IMR-90 (cell line): ENCODE measurements around the gene PDLIM5. TPM values are rescaled to one million over a fixed set of nuclear protein-coding genes. Genes with fewer than 3 reads are reported as not detected.

ENCODE experiments used
- ATAC-seq: fragments of 200-7000 bp; cut with Tn5 transposase; 2 replicates; pipeline ENCODE4 v1.9.1; 2020; ENCODE audit warnings: low read depth, mild to moderate bottlenecking, moderate library complexity
- BruUV-seq: library from RNA; stranded (reverse); fragments of 400-500 nt; replicated peaks from 2 replicates; lab custom pipeline; 2021; lab: Mats Ljungman, UMichigan
- CTCF ChIA-PET: fragments of 300-600 bp; formaldehyde crosslinking; extraction: SDS; loops from one replicate; lab custom pipeline; 2021; ENCODE audit warnings: antibody characterized with exemption; lab: Yijun Ruan, JAX
- POLR2A ChIA-PET: fragments of 300-600 bp; sonication (Branson Sonifier 250); formaldehyde crosslinking; loops from one replicate; lab custom pipeline; 2022; ENCODE audit warnings: antibody characterized with exemption; ENCODE audit not compliant: unreplicated experiment; lab: Charles Lee
- DNase-seq: peaks from one replicate; pipeline ENCODE4 v3.0.0; 2013
- H2AFZ ChIP-seq: replicated peaks from 2 replicates; pipeline ENCODE3; 2013; ENCODE audit warnings: low read length, mild to moderate bottlenecking; ENCODE audit not compliant: poor library complexity
- H2AK5ac ChIP-seq: 2 replicates; pipeline ENCODE4 v1.6.1; 2013; ENCODE audit warnings: low read depth, low read length, inconsistent platforms
- H2AK9ac ChIP-seq: replicated peaks from 2 replicates; pipeline ENCODE3; 2013; ENCODE audit warnings: mild to moderate bottlenecking, low read depth, low read length, moderate library complexity; ENCODE audit not compliant: poor library complexity
- H2BK120ac ChIP-seq: 2 replicates; pipeline ENCODE4 v1.6.1; 2013; ENCODE audit warnings: low read depth, low read length, inconsistent platforms
- H2BK15ac ChIP-seq: 3 replicates; pipeline ENCODE4 v1.6.1; 2013; ENCODE audit warnings: low read depth, low read length, inconsistent platforms
- H2BK20ac ChIP-seq: 2 replicates; pipeline ENCODE4 v1.6.1; 2013; ENCODE audit warnings: low read depth, mild to moderate bottlenecking, inconsistent platforms, low read length, moderate library complexity
- H2BK5ac ChIP-seq: 2 replicates; pipeline ENCODE4 v1.6.1; 2013; ENCODE audit warnings: mild to moderate bottlenecking, low read depth, low read length, inconsistent platforms; ENCODE audit not compliant: poor library complexity, severe bottlenecking
- H3K14ac ChIP-seq: replicated peaks from 2 replicates; pipeline ENCODE4 v1.6.1; 2013; ENCODE audit warnings: low read depth, low read length, inconsistent platforms
- H3K18ac ChIP-seq: 2 replicates; pipeline ENCODE4 v1.6.1; 2013; ENCODE audit warnings: low read depth, low read length, control low read depth
- H3K23ac ChIP-seq: 2 replicates; pipeline ENCODE4 v1.6.1; 2013; ENCODE audit warnings: low read depth, low read length, inconsistent platforms
- H3K27ac ChIP-seq: 2 replicates; pipeline ENCODE4 v1.5.1; 2013; ENCODE audit warnings: mild to moderate bottlenecking, control low read depth, low read length; ENCODE audit not compliant: insufficient read depth
- H3K27me3 ChIP-seq: 2 replicates; pipeline ENCODE4 v1.6.1; 2013; ENCODE audit warnings: low read length; ENCODE audit not compliant: control insufficient read depth, insufficient read depth
- H3K36me3 ChIP-seq: 2 replicates; pipeline ENCODE4 v1.6.1; 2013; ENCODE audit warnings: low read length, mixed read lengths; ENCODE audit not compliant: control insufficient read depth, insufficient read depth
- H3K4ac ChIP-seq: 2 replicates; pipeline ENCODE4 v1.6.1; 2013; ENCODE audit warnings: low read depth, low read length, inconsistent platforms
- H3K4me1 ChIP-seq: 2 replicates; pipeline ENCODE4 v1.6.1; 2013; ENCODE audit warnings: low read length, mixed read lengths; ENCODE audit not compliant: control insufficient read depth, insufficient read depth
- H3K4me2 ChIP-seq: 2 replicates; pipeline ENCODE4 v1.6.1; 2013; ENCODE audit warnings: low read depth, mild to moderate bottlenecking, control low read depth, low read length, moderate library complexity
- H3K4me3 ChIP-seq: 2 replicates; pipeline ENCODE4 v1.5.1; 2013; ENCODE audit warnings: low read depth, mild to moderate bottlenecking, control low read depth, low read length, moderate library complexity; ENCODE audit not compliant: insufficient read depth
- H3K56ac ChIP-seq: 2 replicates; pipeline ENCODE4 v1.6.1; 2013; ENCODE audit warnings: low read length, inconsistent platforms; ENCODE audit not compliant: insufficient read depth; ENCODE audit errors: extremely low read depth
- H3K79me1 ChIP-seq, 2 experiments: 2 replicates each; pipeline ENCODE4 v1.6.1; 2013; ENCODE audit warnings: low read length in 2 of 2, inconsistent platforms in 1 of 2, low read depth in 1 of 2
- H3K9ac ChIP-seq: 2 replicates; pipeline ENCODE4 v1.6.1; 2013; ENCODE audit warnings: low read depth, low read length, control low read depth
- H3K9me1 ChIP-seq: 2 replicates; pipeline ENCODE4 v1.6.1; 2013; ENCODE audit warnings: low read length, inconsistent platforms; ENCODE audit not compliant: insufficient read depth
- H3K9me3 ChIP-seq: 2 replicates; pipeline ENCODE4 v1.6.1; 2013; ENCODE audit warnings: low read length; ENCODE audit not compliant: control insufficient read depth, insufficient read depth
- H4K20me1 ChIP-seq: 2 replicates; pipeline ENCODE4 v1.6.1; 2013; ENCODE audit warnings: low read length, inconsistent platforms; ENCODE audit not compliant: insufficient read depth
- H4K5ac ChIP-seq: 2 replicates; pipeline ENCODE4 v1.6.1; 2013; ENCODE audit warnings: mild to moderate bottlenecking, low read depth, low read length, control low read depth
- H4K8ac ChIP-seq, 2 experiments: 2 replicates each; pipeline ENCODE4 v1.6.1; 2013; ENCODE audit warnings: low read depth in 2 of 2, low read length in 2 of 2, control low read depth in 1 of 2, inconsistent platforms in 1 of 2
- H4K91ac ChIP-seq: 2 replicates; pipeline ENCODE4 v1.6.1; 2013; ENCODE audit warnings: low read depth, low read length, inconsistent platforms; ENCODE audit not compliant: insufficient read depth
- CHD1 ChIP-seq: IDR thresholded peaks from 2 replicates; pipeline ENCODE4 v1.6.1; 2012; ENCODE audit warnings: low read depth, low read length, improper control_type of control experiment
- CTCF ChIP-seq: conservative IDR thresholded peaks from 2 replicates; pipeline ENCODE4 v1.5.1; 2012; ENCODE audit warnings: mild to moderate bottlenecking, low read depth, low read length, improper control_type of control experiment
- MXI1 ChIP-seq: IDR thresholded peaks from 2 replicates; pipeline ENCODE4 v1.6.1; 2012; ENCODE audit warnings: low read depth, mild to moderate bottlenecking, low read length, moderate library complexity, borderline replicate concordance
- NFE2L2 ChIP-seq: fragments of 150-350 bp; IDR thresholded peaks from 2 replicates; pipeline ENCODE4 v1.6.1; 2016; ENCODE audit warnings: low read depth, mild to moderate bottlenecking, low read length
- POLR2A ChIP-seq: IDR thresholded peaks from 2 replicates; pipeline ENCODE4 v1.6.1; 2012; ENCODE audit warnings: mild to moderate bottlenecking, low read depth, low read length
- RCOR1 ChIP-seq: IDR thresholded peaks from 2 replicates; pipeline ENCODE4 v1.6.1; 2012; ENCODE audit warnings: mild to moderate bottlenecking, low read length, improper control_type of control experiment; ENCODE audit not compliant: insufficient replicate concordance
- SMC3 ChIP-seq: fragments of 150-350 bp; IDR thresholded peaks from 2 replicates; pipeline ENCODE4 v1.6.1; 2016; ENCODE audit warnings: low read depth, mild to moderate bottlenecking, antibody characterized with exemption, low read length, moderate library complexity
- WGBS, 2 experiments: methylation state at CpG; one replicate each; pipeline versions ENCODE4 v1.1.5 to v1.1.7; 2013; ENCODE audit warnings: missing lambda C conversion rate in 2 of 2; ENCODE audit not compliant: insufficient read length in 1 of 2; ENCODE audit errors: extremely low coverage in 2 of 2; 5-methylcytosine and 5-hydroxymethylcytosine counted together
- dilution Hi-C: fragments of 300-500 bp; cut with HindIII; formaldehyde crosslinking; loops from one replicate; pipeline ENCODE4 v1.14.3; 2018; ENCODE audit warnings: low sequenced_read_pairs; ENCODE audit not compliant: unreplicated experiment
- in situ Hi-C: fragments of 300-500 bp; cut with MboI; formaldehyde crosslinking; loops from 3 replicates; pipeline ENCODE4 v1.14.3; 2019; ENCODE audit warnings: low sequenced_read_pairs, inconsistent platforms, mixed read lengths
- intact Hi-C: fragments of 100-400 bp; cut with micrococcal nuclease; formaldehyde crosslinking; loops from 2 replicates; pipeline ENCODE4 v1.10.0; 2022
- polyA plus RNA-seq, 3 experiments: library from polyadenylated mRNA; depleted of rRNA; stranded (reverse); fragments of >200 nt; gene quantifications; 2 replicates each; pipeline ENCODE4 v1.2.3, GENCODE V29; 2012; ENCODE audit warnings: low replicate concordance in 1 of 3
- total RNA-seq: library from RNA; depleted of rRNA; stranded (reverse); fragments of >200 nt; gene quantifications from 2 replicates; pipeline ENCODE4 v1.2.3, GENCODE V29; 2012

The PDLIM5 gene
- total and polyA plus RNA-seq, 2 of the 4 experiments (the other 2 are of a cell fraction), result 96.5 to 188 TPM

GRCh38 chr4:94571298-94571697, 119.6 kb downstream of the PDLIM5 start:
- no peak overlapping the region for H2AK9ac ChIP-seq

More at GRCh38 chr4:94571298-94571697, 119.6 kb downstream of the PDLIM5 start:
- H4K8ac ChIP-seq, result 0 out of 4 replicates have a peak overlapping the region, but pooled peaks of 1 of the 2 experiments have one; percentile 2
- H3K9ac ChIP-seq, result no peak overlapping the region
- H2BK15ac ChIP-seq, result no peak overlapping the region
- no CpG with 5 or more reads among the region's 4 CpGs for WGBS, 2 experiments
- H3K9me1 ChIP-seq, result peaks cover 7% of the 10 kb centered on the region
- peaks cover 3% of the 10 kb centered on the region for H4K20me1 ChIP-seq
- H2BK5ac ChIP-seq, result no peak overlapping the region
- no peaks in the 10 kb centered on the region for H3K9me3 ChIP-seq
- no peak overlapping the region for H2AK5ac ChIP-seq
- POLR2A ChIA-PET, result no interaction called here
- H3K18ac ChIP-seq, result no peak overlapping the region
- H2BK120ac ChIP-seq, result no peak overlapping the region; the same call in 1 of the 2 replicates
- CTCF ChIA-PET, result interaction anchor here (0.9 kb wide), 1 partner anchor 9 kb away, joined by 3 read pairs; no protein-coding TSS in a partner anchor
- H3K79me1 ChIP-seq, result peaks cover 31 to 50% of the 10 kb centered on the region in 2 experiments
- H4K91ac ChIP-seq, result no peak overlapping the region
- no peak for DNase-seq
- H3K4ac ChIP-seq, result no peak overlapping the region
- H3K36me3 ChIP-seq, result peaks cover 4% of the 10 kb centered on the region
- no peak overlapping the region for H2BK20ac ChIP-seq
- no peaks in the 10 kb centered on the region for H3K27me3 ChIP-seq
- BruUV-seq, result no TSS peak
- no peak overlapping the region for H4K5ac ChIP-seq
- no peak overlapping the region for H3K4me3 ChIP-seq
- in situ Hi-C loops, result no loop called here
- H3K4me1 ChIP-seq, result peaks cover 12% of the 10 kb centered on the region
- TF ChIP-seq MXI1 (no peak), SMC3 (no peak), NFE2L2 (no peak), RCOR1 (no peak), POLR2A (no peak), CTCF (no peak), CHD1 (no peak)
- ATAC-seq, result no peak
- H3K4me2 ChIP-seq, result no peak overlapping the region
- dilution Hi-C loops, result no loop called here
- intact Hi-C loops, result no loop called here
- no peak overlapping the region for H3K27ac ChIP-seq
- H3K23ac ChIP-seq, result no peak overlapping the region
- H2AFZ ChIP-seq, result no peak overlapping the region
- peak overlapping the region; percentile 17; the same call in 1 of the 2 replicates for H3K14ac ChIP-seq
- no peak overlapping the region for H3K56ac ChIP-seq
